ENCODE measurements around the gene NAV3.

The NAV3 gene

GRCh38 chr12:78005094-78005492, 174.4 kb downstream of the NAV3 start:
- TF ChIP-seq, protein P1, sequence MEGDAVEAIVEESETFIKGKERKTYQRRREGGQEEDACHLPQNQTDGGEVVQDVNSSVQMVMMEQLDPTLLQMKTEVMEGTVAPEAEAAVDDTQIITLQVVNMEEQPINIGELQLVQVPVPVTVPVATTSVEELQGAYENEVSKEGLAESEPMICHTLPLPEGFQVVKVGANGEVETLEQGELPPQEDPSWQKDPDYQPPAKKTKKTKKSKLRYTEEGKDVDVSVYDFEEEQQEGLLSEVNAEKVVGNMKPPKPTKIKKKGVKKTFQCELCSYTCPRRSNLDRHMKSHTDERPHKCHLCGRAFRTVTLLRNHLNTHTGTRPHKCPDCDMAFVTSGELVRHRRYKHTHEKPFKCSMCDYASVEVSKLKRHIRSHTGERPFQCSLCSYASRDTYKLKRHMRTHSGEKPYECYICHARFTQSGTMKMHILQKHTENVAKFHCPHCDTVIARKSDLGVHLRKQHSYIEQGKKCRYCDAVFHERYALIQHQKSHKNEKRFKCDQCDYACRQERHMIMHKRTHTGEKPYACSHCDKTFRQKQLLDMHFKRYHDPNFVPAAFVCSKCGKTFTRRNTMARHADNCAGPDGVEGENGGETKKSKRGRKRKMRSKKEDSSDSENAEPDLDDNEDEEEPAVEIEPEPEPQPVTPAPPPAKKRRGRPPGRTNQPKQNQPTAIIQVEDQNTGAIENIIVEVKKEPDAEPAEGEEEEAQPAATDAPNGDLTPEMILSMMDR (conservative IDR thresholded peaks at IDR 0.05): no peak
- H3K27ac ChIP-seq: no peak overlapping the region

DNA sequence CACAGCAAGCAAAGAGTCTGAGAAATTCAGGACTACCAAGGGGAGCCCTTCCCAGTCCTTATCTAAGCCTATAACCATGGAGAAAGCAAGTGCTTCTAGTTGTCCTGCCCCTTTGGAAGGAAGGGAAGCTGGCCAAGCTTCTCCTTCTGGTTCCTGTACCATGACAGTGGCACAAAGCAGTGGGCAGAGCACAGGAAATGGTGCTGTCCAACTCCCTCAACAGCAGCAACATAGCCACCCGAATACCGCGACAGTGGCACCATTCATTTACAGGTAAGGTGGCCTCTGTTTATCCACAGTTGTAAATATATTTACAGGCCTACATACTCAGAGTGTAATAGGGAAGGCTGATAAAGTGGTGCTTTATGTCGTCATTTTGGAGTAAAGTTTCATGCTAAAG, 176.5 kb downstream of the NAV3 start:
- H3K27ac ChIP-seq: no peak overlapping the region
- TF ChIP-seq, protein P1 (conservative IDR thresholded peaks at IDR 0.05): no peak

DNA sequence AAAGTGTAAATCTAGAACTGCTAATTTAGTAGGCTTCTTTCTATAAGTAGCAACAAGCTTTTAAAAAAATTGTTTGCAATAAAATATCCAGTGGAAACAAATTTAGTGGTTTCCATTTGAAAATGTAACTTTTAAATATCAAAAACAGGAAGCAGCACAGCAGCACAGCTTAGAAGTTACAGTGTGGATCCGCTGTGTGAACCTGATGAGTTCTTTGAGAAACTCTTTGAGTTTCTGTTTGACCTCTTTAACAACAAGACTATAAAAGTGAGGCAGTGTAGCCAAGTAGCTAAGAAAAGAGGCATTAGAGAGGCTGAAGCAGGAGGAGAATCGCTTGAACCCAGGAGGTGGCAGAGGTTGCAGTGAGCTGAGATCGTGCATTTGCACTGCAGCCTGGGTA, 178.3 kb downstream of the NAV3 start:
- TF ChIP-seq, protein P1 (conservative IDR thresholded peaks at IDR 0.05): no peak
- H3K27ac ChIP-seq: no peak overlapping the region

DNA sequence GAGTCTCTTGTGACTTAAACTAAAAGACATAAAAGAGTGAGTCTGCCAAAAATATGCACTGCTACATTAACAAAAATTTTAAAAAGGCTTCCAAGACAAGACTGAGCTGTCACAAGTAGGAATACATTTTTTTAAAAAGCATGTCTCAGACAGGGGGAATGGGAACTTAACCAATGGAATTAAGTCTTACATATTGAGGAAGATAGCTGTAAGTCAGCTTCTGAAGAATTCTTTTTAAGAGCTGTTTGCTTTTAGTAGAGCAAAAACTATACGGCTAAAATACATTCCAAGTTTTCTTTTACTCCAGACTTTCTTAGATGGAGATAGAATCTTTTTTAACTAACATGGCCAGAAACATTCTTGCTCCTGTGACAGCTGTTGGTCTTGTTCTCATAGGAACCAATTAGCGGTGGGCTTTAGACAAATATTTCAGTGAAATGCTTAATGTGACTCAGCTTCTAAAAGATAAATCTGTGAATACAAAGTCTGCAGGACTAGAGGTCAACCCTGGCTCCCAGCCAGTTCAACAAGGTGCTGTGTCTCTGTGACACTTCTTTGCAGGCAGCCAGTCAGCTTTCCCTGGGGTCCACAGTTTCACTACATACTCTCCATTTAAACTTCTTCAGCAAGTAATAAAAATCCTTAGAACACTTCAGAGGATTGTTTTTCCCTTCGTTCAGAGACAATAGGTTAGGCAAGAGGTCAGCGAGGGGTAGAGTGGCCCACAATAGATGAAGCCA, 187.6 kb downstream of the NAV3 start:
- H3K27ac ChIP-seq: no peak overlapping the region
- TF ChIP-seq, protein P1 (conservative IDR thresholded peaks at IDR 0.05): no peak

DNA sequence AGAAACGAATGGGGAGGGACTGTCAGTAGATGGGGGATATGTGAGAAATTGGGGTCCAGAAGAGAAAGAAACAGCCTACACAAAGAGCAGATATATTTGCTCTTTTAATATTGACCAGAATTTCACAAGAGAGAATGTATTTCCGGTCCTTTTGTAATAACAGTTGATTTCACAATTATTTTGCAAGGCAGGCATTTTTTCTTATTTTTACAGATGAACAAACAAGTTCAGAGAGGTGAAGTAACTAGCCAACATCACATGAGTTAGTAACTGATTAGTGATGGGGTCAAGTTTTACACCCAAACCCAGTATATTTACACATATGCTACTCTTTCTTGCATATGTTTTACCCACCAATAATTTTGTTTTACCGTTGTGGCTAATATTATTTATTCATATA, 188.2 kb downstream of the NAV3 start:
- no peak overlapping the region for H3K27ac ChIP-seq
- TF ChIP-seq, protein P1 (conservative IDR thresholded peaks at IDR 0.05): no peak

DNA sequence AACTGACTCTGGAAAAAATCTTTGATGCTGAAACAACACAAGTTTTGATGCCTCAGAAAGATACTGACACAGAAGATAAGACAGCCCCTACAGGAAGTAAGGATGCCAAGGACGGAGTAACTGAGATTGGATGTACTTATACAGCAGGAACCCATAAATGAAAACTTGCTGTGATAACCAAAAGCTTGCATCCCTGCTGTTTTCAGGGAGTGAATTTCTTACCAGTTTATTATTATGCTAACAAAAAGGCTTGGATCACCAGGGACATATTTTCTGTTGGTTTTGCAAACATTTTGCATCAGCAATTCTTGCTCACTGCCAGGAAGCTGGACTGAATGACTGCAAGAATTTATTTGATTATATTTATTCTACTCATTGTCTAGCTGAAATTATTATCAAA, 197.7 kb downstream of the NAV3 start:
- TF ChIP-seq, protein P1 (conservative IDR thresholded peaks at IDR 0.05): no peak
- no peak overlapping the region for H3K27ac ChIP-seq

DNA sequence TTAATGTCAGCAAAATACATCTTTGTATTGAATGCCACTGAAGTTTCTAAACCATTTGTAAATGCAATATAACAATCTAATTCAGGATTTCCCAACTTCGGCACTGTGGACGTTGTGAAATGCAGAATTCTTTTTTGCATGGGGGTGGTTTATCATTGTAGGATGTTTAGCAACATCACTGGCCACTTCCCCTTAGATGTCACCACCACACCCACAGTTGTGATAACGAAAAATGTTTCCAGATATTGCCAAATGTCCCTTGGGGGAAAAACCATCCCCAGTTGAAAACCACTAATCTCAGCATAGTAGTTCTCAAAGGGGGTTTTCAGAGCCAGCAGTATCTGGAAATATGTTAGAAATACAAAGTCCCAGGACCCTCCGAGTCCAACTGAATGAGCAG, 203.3 kb downstream of the NAV3 start:
- TF ChIP-seq, protein P1 (conservative IDR thresholded peaks at IDR 0.05): no peak
- no peak overlapping the region for H3K27ac ChIP-seq
